Activated CD4-positive, alpha-beta T cell treated with anti-CD3 and anti-CD28 coated beads, Interleukin-2, amount 10 ng/mL, durations not matched to agents 7 days and 5 days (primary cell): ENCODE results near the gene RSPH1. TPM values are rescaled to one million over a fixed set of nuclear protein-coding genes. Genes with fewer than 3 reads are reported as not detected.

ENCODE experiments used
- CTCF ChIA-PET: fragments of 350-600 bp; sonication (Branson Sonifier 250); formaldehyde crosslinking; loops from one replicate; lab custom pipeline; 2021; ENCODE audit warnings: antibody characterized with exemption; lab: Charles Lee
- POLR2A ChIA-PET: fragments of 350-600 bp; sonication (Branson Sonifier 250); formaldehyde crosslinking; loops from one replicate; lab custom pipeline; 2021; ENCODE audit warnings: antibody characterized with exemption; lab: Charles Lee
- DNase-seq: peaks from one replicate; pipeline ENCODE4 v3.0.0-alpha.2; 2020
- H3K27ac Mint-ChIP-seq: one replicate; pipeline ENCODE4 v1.8.0; 2021; ENCODE audit warnings: mild to moderate bottlenecking, moderate library complexity, mixed read lengths
- H3K27me3 Mint-ChIP-seq: one replicate; pipeline ENCODE4 v1.8.0; 2021; ENCODE audit warnings: mixed read lengths
- H3K36me3 Mint-ChIP-seq: one replicate; pipeline ENCODE4 v1.8.0; 2021; ENCODE audit warnings: low read depth, mixed read lengths
- H3K4me1 Mint-ChIP-seq: one replicate; pipeline ENCODE4 v1.8.0; 2021; ENCODE audit warnings: mixed read lengths
- H3K4me3 Mint-ChIP-seq: one replicate; pipeline ENCODE4 v1.8.0; 2021; ENCODE audit warnings: mild to moderate bottlenecking, moderate library complexity, mixed read lengths
- H3K9me3 Mint-ChIP-seq: one replicate; pipeline ENCODE4 v1.8.0; 2021; ENCODE audit warnings: mixed read lengths
- total RNA-seq, 2 experiments: library from RNA; stranded (reverse); gene quantifications; one replicate each; pipeline ENCODE4 v1.2.3, GENCODE V29; 2021

RSPH1 gene
- total RNA-seq, 2 experiments from 2014 or later, result not detected

- ChIA-PET POLR2A (interaction anchor here (0.6 kb wide), 1 partner anchor 244 kb away, joined by 3 read pairs; no protein-coding TSS in a partner anchor), CTCF (interaction anchor here (1.3 kb wide), 1 partner anchor 122 kb away, joined by 3 read pairs; no protein-coding TSS in a partner anchor)
- Mint-ChIP-seq H3K36me3 (peaks cover 96% of the 10 kb centered on the region), H3K27ac (peak overlapping the region; percentile 31), H3K9me3 (peaks cover 15% of the 10 kb centered on the region), H3K4me1 (peaks cover 44% of the 10 kb centered on the region), H3K27me3 (no peaks in the 10 kb centered on the region), H3K4me3 (no peak overlapping the region)
- DNase-seq, result no peak
Observed at GRCh38 chr21:42432695-42433094, 63.3 kb downstream of the RSPH1 start.

- CTCF ChIA-PET, result interaction anchor here (0.5 to 1.1 kb wide), 2 partner anchors 26 to 81 kb away, joined by 3 read pairs; no protein-coding TSS in a partner anchor
- POLR2A ChIA-PET, result no interaction called here
- Mint-ChIP-seq H3K4me3 (no peak overlapping the region), H3K9me3 (peaks cover 15% of the 10 kb centered on the region), H3K27me3 (no peaks in the 10 kb centered on the region), H3K36me3 (peaks cover 96% of the 10 kb centered on the region), H3K27ac (peak overlapping the region; percentile 41), H3K4me1 (peaks cover 48% of the 10 kb centered on the region)
- no peak for DNase-seq
Observed at GRCh38 chr21:42431196-42431595, 64.8 kb downstream of the RSPH1 start.

- POLR2A ChIA-PET, result no interaction called here
Observed at GRCh38 chr21:42430521-42430920, 65.5 kb downstream of the RSPH1 start.

GRCh38 chr21:42429856-42430255, 66.2 kb downstream of the RSPH1 start:
- DNase-seq, result no peak
- Mint-ChIP-seq H3K36me3 (peaks cover 96% of the 10 kb centered on the region), H3K9me3 (peaks cover 15% of the 10 kb centered on the region), H3K27me3 (no peaks in the 10 kb centered on the region), H3K4me1 (peaks cover 55% of the 10 kb centered on the region), H3K4me3 (no peak overlapping the region), H3K27ac (no peak overlapping the region)
- CTCF ChIA-PET, result interaction anchor here (1.1 kb wide), 1 partner anchor 41 kb away, joined by 3 read pairs; no protein-coding TSS in a partner anchor
- POLR2A ChIA-PET, result no interaction called here

More at GRCh38 chr21:42430521-42430920, 65.5 kb downstream of the RSPH1 start:
- Mint-ChIP-seq H3K4me1 (peaks cover 55% of the 10 kb centered on the region), H3K27me3 (no peaks in the 10 kb centered on the region), H3K27ac (no peak overlapping the region), H3K36me3 (peaks cover 96% of the 10 kb centered on the region), H3K4me3 (no peak overlapping the region), H3K9me3 (peaks cover 15% of the 10 kb centered on the region)
- no peak for DNase-seq
- CTCF ChIA-PET, result interaction anchor here (1.1 kb wide), 2 partner anchors 26 to 42 kb away, joined by 3 read pairs; no protein-coding TSS in a partner anchor

- CTCF ChIA-PET, result interaction anchor here (0.9 to 1.5 kb wide), 3 partner anchors 10 to 118 kb away, joined by 3 to 4 read pairs (median 3); no protein-coding TSS in a partner anchor
- H3K4me1 Mint-ChIP-seq, result peaks cover 55% of the 10 kb centered on the region
- POLR2A ChIA-PET, result no interaction called here
- peaks cover 94% of the 10 kb centered on the region for H3K36me3 Mint-ChIP-seq
- H3K27ac Mint-ChIP-seq, result no peak overlapping the region
- H3K4me3 Mint-ChIP-seq, result no peak overlapping the region
- peaks cover 15% of the 10 kb centered on the region for H3K9me3 Mint-ChIP-seq
- H3K27me3 Mint-ChIP-seq, result no peaks in the 10 kb centered on the region
- no peak for DNase-seq
Observed at GRCh38 chr21:42429021-42429420, 67.0 kb downstream of the RSPH1 start.

GRCh38 chr21:42427809-42428419, 68.1 kb downstream of the RSPH1 start:
- POLR2A ChIA-PET, result no interaction called here
- Mint-ChIP-seq H3K4me3 (no peak overlapping the region), H3K36me3 (peaks cover 94% of the 10 kb centered on the region), H3K27me3 (no peaks in the 10 kb centered on the region), H3K9me3 (peaks cover 12% of the 10 kb centered on the region), H3K27ac (no peak overlapping the region), H3K4me1 (peaks cover 55% of the 10 kb centered on the region)
- CTCF ChIA-PET, result interaction anchor here (0.9 to 1.5 kb wide), 4 partner anchors 11 to 117 kb away, joined by 3 to 4 read pairs (median 3); no protein-coding TSS in a partner anchor
- no peak for DNase-seq

- Mint-ChIP-seq H3K27me3 (no peaks in the 10 kb centered on the region), H3K9me3 (peaks cover 4% of the 10 kb centered on the region), H3K4me1 (peaks cover 56% of the 10 kb centered on the region), H3K27ac (no peak overlapping the region), H3K36me3 (peaks cover 94% of the 10 kb centered on the region), H3K4me3 (no peak overlapping the region)
- CTCF ChIA-PET, result no interaction called here
- DNase-seq, result no peak
- POLR2A ChIA-PET, result interaction anchor here (0.6 kb wide), 1 partner anchor 11 kb away, joined by 3 read pairs; no protein-coding TSS in a partner anchor
Observed at GRCh38 chr21:42426876-42427480, 69.0 kb downstream of the RSPH1 start.

GRCh38 chr21:42426424-42426823, 69.6 kb downstream of the RSPH1 start:
- ChIA-PET POLR2A (no interaction called here), CTCF (interaction anchor here (1.1 kb wide), 1 partner anchor 189 kb away, joined by 3 read pairs; no protein-coding TSS in a partner anchor)
- no peak for DNase-seq
- Mint-ChIP-seq H3K27ac (no peak overlapping the region), H3K36me3 (peaks cover 94% of the 10 kb centered on the region), H3K4me1 (peaks cover 61% of the 10 kb centered on the region), H3K4me3 (peak overlapping the region; percentile 1), H3K27me3 (no peaks in the 10 kb centered on the region), H3K9me3 (no peaks in the 10 kb centered on the region)

- Mint-ChIP-seq H3K36me3 (peaks cover 94% of the 10 kb centered on the region), H3K27me3 (no peaks in the 10 kb centered on the region), H3K4me3 (peak overlapping the region; percentile 54), H3K4me1 (peaks cover 70% of the 10 kb centered on the region), H3K9me3 (no peaks in the 10 kb centered on the region), H3K27ac (peak overlapping the region; percentile 90)
- ChIA-PET CTCF (interaction anchor here (1.1 to 4.0 kb wide), 3 partner anchors 11 to 188 kb away, joined by 3 to 22 read pairs (median 3); partner anchors contain the start of gene UBASH3A), POLR2A (interaction anchor here (1.2 kb wide), 1 partner anchor 22 kb away, joined by 8 read pairs; the partner anchor contains the start of gene UBASH3A)
- DNase-seq, result no peak
Observed at GRCh38 chr21:42425591-42425990, 70.4 kb downstream of the RSPH1 start.

- Mint-ChIP-seq H3K4me1 (peaks cover 74% of the 10 kb centered on the region), H3K27me3 (no peaks in the 10 kb centered on the region), H3K9me3 (peaks cover under 1% of the 10 kb centered on the region), H3K27ac (peak overlapping the region; percentile 90), H3K4me3 (peak overlapping the region; percentile 54), H3K36me3 (peaks cover 92% of the 10 kb centered on the region)
- POLR2A ChIA-PET, result interaction anchor here (1.2 kb wide), 1 partner anchor 21 kb away, joined by 8 read pairs; the partner anchor contains the start of gene UBASH3A
- CTCF ChIA-PET, result interaction anchor here (1.1 to 4.0 kb wide), 3 partner anchors 12 to 188 kb away, joined by 3 to 22 read pairs (median 3); partner anchors contain the start of gene UBASH3A
- DNase-seq, result peak; percentile 85
Observed at GRCh38 chr21:42424914-42425541, 71.0 kb downstream of the RSPH1 start.

GRCh38 chr21:42423685-42424084, 72.3 kb downstream of the RSPH1 start:
- H3K9me3 Mint-ChIP-seq, result peaks cover 9% of the 10 kb centered on the region
- H3K36me3 Mint-ChIP-seq, result peaks cover 93% of the 10 kb centered on the region
- no peaks in the 10 kb centered on the region for H3K27me3 Mint-ChIP-seq
- H3K27ac Mint-ChIP-seq, result peak overlapping the region; percentile 90
- POLR2A ChIA-PET, result interaction anchor here (1.4 kb wide), 1 partner anchor 20 kb away, joined by 4 read pairs; the partner anchor contains the start of gene UBASH3A
- CTCF ChIA-PET, result interaction anchor here (0.9 to 4.2 kb wide), 5 partner anchors 11 to 24 kb away, joined by 3 to 22 read pairs (median 6); partner anchors contain the start of gene UBASH3A
- H3K4me1 Mint-ChIP-seq, result peaks cover 86% of the 10 kb centered on the region
- no peak for DNase-seq
- peak overlapping the region; percentile 54 for H3K4me3 Mint-ChIP-seq

- ChIA-PET CTCF (interaction anchor here (0.9 to 4.2 kb wide), 5 partner anchors 11 to 23 kb away, joined by 3 to 22 read pairs (median 6); partner anchors contain the start of gene UBASH3A), POLR2A (interaction anchor here (0.7 to 1.4 kb wide), 2 partner anchors 19 to 23 kb away, joined by 3 to 4 read pairs; partner anchors contain the start of gene UBASH3A)
- Mint-ChIP-seq H3K4me1 (peaks cover 88% of the 10 kb centered on the region), H3K9me3 (peaks cover 9% of the 10 kb centered on the region), H3K36me3 (peaks cover 95% of the 10 kb centered on the region), H3K27ac (peak overlapping the region; percentile 90), H3K27me3 (no peaks in the 10 kb centered on the region), H3K4me3 (peak overlapping the region; percentile 54)
- DNase-seq, result peak; percentile 65
Observed at GRCh38 chr21:42423197-42423675, 72.8 kb downstream of the RSPH1 start.
